Hepatocyte (in vitro differentiated cells): ENCODE results near the gene GAPVD1. TPM values are rescaled to one million over a fixed set of nuclear protein-coding genes. Genes with fewer than 3 reads are reported as not detected.
"Not testable (repeated sequence)": the region's sequence is repeated elsewhere in the genome, so short reads cannot be mapped to it uniquely, and the experiment has no call there.

Source experiments
- DNase-seq: peaks from one replicate; pipeline ENCODE4 v3.0.0-alpha.2; 2016; ENCODE audit warnings: low spot score
- H2AFZ ChIP-seq: fragments of 200-600 bp; sonication (generic); 2 replicates; pipeline ENCODE4 v1.6.0; 2016; ENCODE audit warnings: antibody characterized with exemption, mild to moderate bottlenecking
- H3K27ac ChIP-seq: fragments of 200-600 bp; sonication (generic); 2 replicates; pipeline ENCODE4 v1.5.1; 2016; ENCODE audit warnings: mild to moderate bottlenecking
- H3K27me3 ChIP-seq: fragments of 200-600 bp; sonication (generic); 2 replicates; pipeline ENCODE4 v1.6.1; 2016
- H3K36me3 ChIP-seq: fragments of 200-600 bp; sonication (generic); replicated peaks from 2 replicates; pipeline ENCODE4 v1.5.1; 2016; ENCODE audit warnings: low read depth; ENCODE audit not compliant: insufficient read depth
- H3K4me1 ChIP-seq: fragments of 200-600 bp; sonication (generic); 2 replicates; pipeline ENCODE4 v1.5.1; 2016; ENCODE audit warnings: mild to moderate bottlenecking, moderate library complexity; ENCODE audit not compliant: insufficient read depth
- H3K4me2 ChIP-seq: fragments of 200-600 bp; sonication (generic); 2 replicates; pipeline ENCODE4 v1.6.0; 2016
- H3K4me3 ChIP-seq: fragments of 200-600 bp; sonication (generic); 2 replicates; pipeline ENCODE4 v1.5.1; 2016; ENCODE audit warnings: mild to moderate bottlenecking
- H3K79me2 ChIP-seq: fragments of 200-600 bp; sonication (generic); 2 replicates; pipeline ENCODE4 v1.6.0; 2017; ENCODE audit warnings: mild to moderate bottlenecking
- H3K9me2 ChIP-seq: fragments of 200-600 bp; sonication (generic); replicated peaks from 2 replicates; pipeline ENCODE4 v1.6.0; 2017; ENCODE audit warnings: mild to moderate bottlenecking; ENCODE audit not compliant: insufficient read depth
- H3K9me3 ChIP-seq: fragments of 200-600 bp; sonication (generic); 2 replicates; pipeline ENCODE4 v1.5.1; 2016; ENCODE audit warnings: low read depth, mild to moderate bottlenecking
- H4K20me1 ChIP-seq: fragments of 200-600 bp; sonication (generic); 2 replicates; pipeline ENCODE4 v1.6.0; 2016; ENCODE audit warnings: mild to moderate bottlenecking; ENCODE audit not compliant: insufficient read depth, poor library complexity, severe bottlenecking
- EZH2 ChIP-seq: fragments of 200-600 bp; sonication (generic); IDR thresholded peaks from 2 replicates; pipeline ENCODE4 v1.6.1; 2016; ENCODE audit warnings: antibody characterized with exemption, mild to moderate bottlenecking, borderline replicate concordance
- EZH2phosphoT487 ChIP-seq: fragments of 200-600 bp; sonication (generic); IDR thresholded peaks from one replicate; pipeline ENCODE4 v1.6.1; 2018; ENCODE audit warnings: antibody characterized with exemption, mild to moderate bottlenecking, low read depth, moderate library complexity; ENCODE audit not compliant: unreplicated experiment, severe bottlenecking
- WGBS: methylation state at CpG from one replicate; pipeline ENCODE4 v1.1.6; 2016; ENCODE audit warnings: low lambda C conversion rate; ENCODE audit errors: missing lambda C conversion rate; 5-methylcytosine and 5-hydroxymethylcytosine counted together
- polyA plus RNA-seq: library from polyadenylated mRNA; unstranded; fragments of >200 nt; fragmentation: Nextera tagmentation; extraction: Ambion mirVana; gene quantifications from 2 replicates; pipeline ENCODE4 v1.2.1, GENCODE V29; 2016
- total RNA-seq: library from RNA; depleted of rRNA; stranded (reverse); fragments of >200 nt; gene quantifications from 2 replicates; pipeline ENCODE4 v1.2.3, GENCODE V29; 2014
- TF ChIP-seq, protein P1 (sequence below): fragments of 200-600 bp; sonication (generic); IDR thresholded peaks from 2 replicates; pipeline ENCODE4 v1.5.1; 2016; ENCODE audit warnings: antibody characterized with exemption, mild to moderate bottlenecking; ENCODE audit not compliant: poor library complexity

GAPVD1 gene, protein sequence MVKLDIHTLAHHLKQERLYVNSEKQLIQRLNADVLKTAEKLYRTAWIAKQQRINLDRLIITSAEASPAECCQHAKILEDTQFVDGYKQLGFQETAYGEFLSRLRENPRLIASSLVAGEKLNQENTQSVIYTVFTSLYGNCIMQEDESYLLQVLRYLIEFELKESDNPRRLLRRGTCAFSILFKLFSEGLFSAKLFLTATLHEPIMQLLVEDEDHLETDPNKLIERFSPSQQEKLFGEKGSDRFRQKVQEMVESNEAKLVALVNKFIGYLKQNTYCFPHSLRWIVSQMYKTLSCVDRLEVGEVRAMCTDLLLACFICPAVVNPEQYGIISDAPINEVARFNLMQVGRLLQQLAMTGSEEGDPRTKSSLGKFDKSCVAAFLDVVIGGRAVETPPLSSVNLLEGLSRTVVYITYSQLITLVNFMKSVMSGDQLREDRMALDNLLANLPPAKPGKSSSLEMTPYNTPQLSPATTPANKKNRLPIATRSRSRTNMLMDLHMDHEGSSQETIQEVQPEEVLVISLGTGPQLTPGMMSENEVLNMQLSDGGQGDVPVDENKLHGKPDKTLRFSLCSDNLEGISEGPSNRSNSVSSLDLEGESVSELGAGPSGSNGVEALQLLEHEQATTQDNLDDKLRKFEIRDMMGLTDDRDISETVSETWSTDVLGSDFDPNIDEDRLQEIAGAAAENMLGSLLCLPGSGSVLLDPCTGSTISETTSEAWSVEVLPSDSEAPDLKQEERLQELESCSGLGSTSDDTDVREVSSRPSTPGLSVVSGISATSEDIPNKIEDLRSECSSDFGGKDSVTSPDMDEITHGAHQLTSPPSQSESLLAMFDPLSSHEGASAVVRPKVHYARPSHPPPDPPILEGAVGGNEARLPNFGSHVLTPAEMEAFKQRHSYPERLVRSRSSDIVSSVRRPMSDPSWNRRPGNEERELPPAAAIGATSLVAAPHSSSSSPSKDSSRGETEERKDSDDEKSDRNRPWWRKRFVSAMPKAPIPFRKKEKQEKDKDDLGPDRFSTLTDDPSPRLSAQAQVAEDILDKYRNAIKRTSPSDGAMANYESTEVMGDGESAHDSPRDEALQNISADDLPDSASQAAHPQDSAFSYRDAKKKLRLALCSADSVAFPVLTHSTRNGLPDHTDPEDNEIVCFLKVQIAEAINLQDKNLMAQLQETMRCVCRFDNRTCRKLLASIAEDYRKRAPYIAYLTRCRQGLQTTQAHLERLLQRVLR (N-terminal part only)
- 44.7 and 50.0 TPM in 2 replicates for total RNA-seq
- polyA plus RNA-seq = 22.9 and 25.5 TPM in 2 replicates

DNA sequence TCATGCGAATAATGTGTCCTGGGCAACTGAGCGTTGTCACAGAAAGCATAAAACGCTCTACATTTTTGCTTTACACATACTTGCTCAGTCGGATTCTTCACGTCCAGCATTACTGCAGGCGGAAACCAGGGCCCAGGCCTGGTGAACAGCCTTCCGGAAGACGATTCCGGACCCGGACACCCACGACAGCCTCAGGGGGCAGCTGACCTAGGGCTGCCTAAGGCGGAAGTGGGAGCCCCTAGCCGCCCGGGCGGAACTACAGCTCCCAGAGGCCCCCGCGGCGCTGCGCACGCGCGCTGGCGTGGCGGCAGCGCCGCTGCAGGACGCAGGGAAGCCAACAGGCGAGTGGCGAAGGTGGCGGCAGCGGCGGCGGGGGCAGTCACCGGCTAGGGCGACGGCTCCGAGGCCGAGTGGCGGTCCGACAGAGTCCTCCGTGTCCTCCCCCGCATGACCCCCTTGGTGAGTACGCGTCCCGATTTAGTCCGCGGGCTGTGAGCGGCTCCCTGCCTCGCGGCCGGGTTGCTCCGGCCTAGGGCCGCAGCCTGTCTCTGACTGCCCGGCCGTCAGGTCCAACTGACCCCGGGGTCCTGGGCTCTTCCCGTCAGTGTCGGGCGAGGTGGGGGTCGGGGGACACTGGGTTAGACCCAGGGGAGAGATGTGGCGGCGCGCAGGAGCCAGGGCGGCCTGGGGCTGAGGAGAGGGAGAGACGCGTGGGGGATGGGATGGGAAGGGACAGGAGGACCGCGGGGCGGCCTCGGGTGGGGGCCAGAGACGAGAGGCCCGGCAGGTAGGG lies at the start of gene GAPVD1:
GAPVD1 (plus strand) TSS at position 326 of the 793 bp plus-strand sequence. CDS start 37,096 bp downstream, outside the sequence.
- H3K79me2 ChIP-seq = peaks cover 49% of the 10 kb centered on the region
- no peaks in the 10 kb centered on the region for H3K9me3 ChIP-seq
- DNase-seq = peak; percentile 96
- H3K4me1 ChIP-seq = peaks cover 7% of the 10 kb centered on the region
- peak within 1 kb of the TSS; percentile 81 for H3K4me2 ChIP-seq
- H3K36me3 ChIP-seq = no peaks in the 10 kb centered on the region
- peaks cover 13% of the 10 kb centered on the region for H4K20me1 ChIP-seq
- no peaks in the 10 kb centered on the region for H3K9me2 ChIP-seq
- WGBS = 5% methylated on average over 57 of the region's 72 CpGs
- peak within 1 kb of the TSS; percentile 92 for H3K4me3 ChIP-seq
- peak within 1 kb of the TSS; percentile 85 for H2AFZ ChIP-seq
- peak within 1 kb of the TSS; percentile 73 for H3K27ac ChIP-seq
- TF ChIP-seq, protein P1, sequence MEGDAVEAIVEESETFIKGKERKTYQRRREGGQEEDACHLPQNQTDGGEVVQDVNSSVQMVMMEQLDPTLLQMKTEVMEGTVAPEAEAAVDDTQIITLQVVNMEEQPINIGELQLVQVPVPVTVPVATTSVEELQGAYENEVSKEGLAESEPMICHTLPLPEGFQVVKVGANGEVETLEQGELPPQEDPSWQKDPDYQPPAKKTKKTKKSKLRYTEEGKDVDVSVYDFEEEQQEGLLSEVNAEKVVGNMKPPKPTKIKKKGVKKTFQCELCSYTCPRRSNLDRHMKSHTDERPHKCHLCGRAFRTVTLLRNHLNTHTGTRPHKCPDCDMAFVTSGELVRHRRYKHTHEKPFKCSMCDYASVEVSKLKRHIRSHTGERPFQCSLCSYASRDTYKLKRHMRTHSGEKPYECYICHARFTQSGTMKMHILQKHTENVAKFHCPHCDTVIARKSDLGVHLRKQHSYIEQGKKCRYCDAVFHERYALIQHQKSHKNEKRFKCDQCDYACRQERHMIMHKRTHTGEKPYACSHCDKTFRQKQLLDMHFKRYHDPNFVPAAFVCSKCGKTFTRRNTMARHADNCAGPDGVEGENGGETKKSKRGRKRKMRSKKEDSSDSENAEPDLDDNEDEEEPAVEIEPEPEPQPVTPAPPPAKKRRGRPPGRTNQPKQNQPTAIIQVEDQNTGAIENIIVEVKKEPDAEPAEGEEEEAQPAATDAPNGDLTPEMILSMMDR = peak; percentile 20
- no peak for TF ChIP-seq EZH2
- TF ChIP-seq EZH2phosphoT487 = no peak
- no peaks in the 10 kb centered on the region for H3K27me3 ChIP-seq

DNA sequence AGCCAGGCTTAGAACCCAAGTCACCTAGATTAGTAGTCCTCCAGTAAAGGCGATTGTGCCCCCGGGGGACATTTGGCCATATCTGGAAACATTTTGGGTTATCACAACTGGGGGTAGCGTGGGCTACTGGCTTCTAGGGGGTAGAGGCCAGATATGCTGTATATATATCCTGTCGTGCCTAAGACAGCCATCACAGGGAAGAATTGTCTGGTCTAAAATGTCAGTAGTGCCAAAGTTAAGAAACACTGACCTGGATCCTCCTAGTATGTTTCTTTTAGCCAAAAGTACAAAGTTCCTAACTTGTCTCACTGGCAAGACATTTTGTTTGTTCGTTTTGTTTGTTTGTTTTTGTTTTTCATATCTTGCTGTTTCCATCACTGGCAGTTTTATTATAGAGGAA lies 47.4 kb upstream of the GAPVD1 start:
- no peak overlapping the region for H3K4me3 ChIP-seq
- no peaks in the 10 kb centered on the region for H3K9me2 ChIP-seq
- no peak overlapping the region for H2AFZ ChIP-seq
- H3K79me2 ChIP-seq = no peaks in the 10 kb centered on the region
- H3K4me1 ChIP-seq = no peaks in the 10 kb centered on the region
- no peaks in the 10 kb centered on the region for H4K20me1 ChIP-seq
- H3K9me3 ChIP-seq = no peaks in the 10 kb centered on the region
- WGBS = 90% methylated on average over 5 of the region's 5 CpGs
- TF ChIP-seq EZH2 (no peak), EZH2phosphoT487 (no peak)
- TF ChIP-seq, protein P1 = no peak
- no peak overlapping the region for H3K4me2 ChIP-seq
- H3K27ac ChIP-seq = no peak overlapping the region
- no peaks in the 10 kb centered on the region for H3K27me3 ChIP-seq
- DNase-seq = no peak
- no peaks in the 10 kb centered on the region for H3K36me3 ChIP-seq

DNA sequence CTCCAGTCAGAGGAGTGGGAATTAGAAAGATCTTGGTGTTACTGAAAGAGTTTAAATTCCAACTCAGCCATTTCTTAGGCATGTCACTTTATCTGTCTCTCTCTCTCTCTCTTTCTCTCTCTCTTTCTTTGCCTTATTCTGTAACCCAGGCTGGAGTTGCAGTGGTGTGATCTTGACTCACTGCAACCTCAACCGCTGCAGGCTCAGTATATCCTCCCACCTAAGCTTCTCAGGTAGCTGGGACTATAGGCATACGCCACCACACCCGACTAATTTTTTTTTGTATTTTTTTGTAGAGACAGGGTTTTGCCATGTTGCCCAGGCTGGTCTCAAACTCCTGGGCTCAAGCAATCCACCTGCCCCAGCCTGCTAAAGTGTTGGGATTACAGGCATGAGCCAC lies 43.0 kb upstream of the GAPVD1 start:
- no peaks in the 10 kb centered on the region for H3K27me3 ChIP-seq
- H3K4me3 ChIP-seq = no peak overlapping the region
- no peaks in the 10 kb centered on the region for H3K79me2 ChIP-seq
- H3K4me1 ChIP-seq = no peaks in the 10 kb centered on the region
- no peak for DNase-seq
- no peaks in the 10 kb centered on the region for H3K36me3 ChIP-seq
- H3K9me2 ChIP-seq = no peaks in the 10 kb centered on the region
- no peaks in the 10 kb centered on the region for H3K9me3 ChIP-seq
- no peak overlapping the region for H3K4me2 ChIP-seq
- TF ChIP-seq, protein P1 = no peak
- WGBS = 96% methylated on average over 3 of the region's 3 CpGs
- no peak overlapping the region for H3K27ac ChIP-seq
- no peak overlapping the region for H2AFZ ChIP-seq
- H4K20me1 ChIP-seq = no peaks in the 10 kb centered on the region

DNA sequence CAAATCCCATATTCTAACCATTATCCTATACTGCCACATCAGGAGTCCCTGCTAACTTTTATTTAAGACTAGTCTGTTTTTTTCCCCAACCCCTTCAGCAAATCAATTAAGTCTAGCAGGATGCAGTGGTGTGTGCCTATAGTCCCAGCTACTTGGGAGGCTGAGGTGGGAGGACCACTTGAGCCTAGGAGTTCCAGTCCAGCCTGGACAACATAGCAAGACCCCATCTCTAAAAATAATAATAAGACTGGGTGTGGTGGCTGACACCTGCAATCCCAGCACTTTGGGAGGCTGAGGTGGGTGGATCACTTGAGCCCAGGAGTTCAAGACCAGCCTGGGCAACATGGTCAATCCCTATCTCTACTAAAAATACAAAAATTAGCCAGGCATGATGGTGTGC lies 36.8 kb upstream of the GAPVD1 start:
- not testable (repeated sequence) for H4K20me1 ChIP-seq, H3K36me3 ChIP-seq, H3K4me3 ChIP-seq, H3K9me2 ChIP-seq, H3K79me2 ChIP-seq, H3K4me1 ChIP-seq, DNase-seq, H3K9me3 ChIP-seq, H3K27ac ChIP-seq, H3K4me2 ChIP-seq, H2AFZ ChIP-seq, H3K27me3 ChIP-seq
